Embryonic facial prominence (tissue), 1 donor: ENCODE measurements around the gene RAB24.
A peak's percentile ranks its signal among the peaks of the same experiment; 100 is the strongest.
"Not testable (repeated sequence)": the region's sequence is repeated elsewhere in the genome, so short reads cannot be mapped to it uniquely, and the experiment has no call there.

Experiments
- DNase-seq: peaks from one replicate; pipeline ENCODE4 v3.0.0-alpha.2; 2016; ENCODE audit errors: extremely low spot score

RAB24 gene

GRCh38 chr5:177311723-177312648, 8.5 kb upstream of the RAB24 start, which contains the start of gene MXD3:
TSS of gene MXD3 (minus strand) at chr5:177311898. CDS start at chr5:177311830, 68 bp downstream.
- peak; percentile 90 for DNase-seq

GRCh38 chr5:177311392-177311722, 7.8 kb upstream of the RAB24 start:
- DNase-seq, result no peak

GRCh38 chr5:177310757-177311391, 7.4 kb upstream of the RAB24 start:
- no peak for DNase-seq

GRCh38 chr5:177310332-177310731, 6.8 kb upstream of the RAB24 start:
- DNase-seq, result no peak

- DNase-seq, result no peak
These were observed 6.1 kb upstream of the RAB24 start for GRCh38 chr5:177309351-177310191.

- no peak for DNase-seq
These were observed 5.2 kb upstream of the RAB24 start for GRCh38 chr5:177308740-177309139.

- no peak for DNase-seq
These were observed 4.2 kb upstream of the RAB24 start for GRCh38 chr5:177307544-177308363.

GRCh38 chr5:177306674-177307543, 3.4 kb upstream of the RAB24 start:
- DNase-seq, result no peak

GRCh38 chr5:177306103-177306640, 2.7 kb upstream of the RAB24 start:
- DNase-seq, result not testable (repeated sequence)

GRCh38 chr5:177304392-177305119, 1.0 kb upstream of the RAB24 start:
- no peak for DNase-seq

- no peak for DNase-seq
These were observed 439 bp upstream of the RAB24 start for GRCh38 chr5:177303925-177304391.

GRCh38 chr5:177302354-177303110, 987 bp downstream of the RAB24 start:
- no peak for DNase-seq

- DNase-seq, result no peak
These were observed 1.9 kb downstream of the RAB24 start for GRCh38 chr5:177301503-177302165.

GRCh38 chr5:177300951-177301350, 2.6 kb downstream of the RAB24 start:
- DNase-seq, result no peak

GRCh38 chr5:177300236-177300880, 3.2 kb downstream of the RAB24 start:
- DNase-seq, result no peak

GRCh38 chr5:177299697-177300096, 3.8 kb downstream of the RAB24 start:
- no peak for DNase-seq

- no peak for DNase-seq
These were observed 5.6 kb downstream of the RAB24 start for GRCh38 chr5:177297922-177298321.
